Measurements from ENCODE around the gene POLE. TPM values are rescaled to one million over a fixed set of nuclear protein-coding genes. Genes with fewer than 3 reads are reported as not detected.

The POLE gene
- total RNA-seq, 4 donors from 2014 or later = 25.8 to 66.0 (median 36.9) TPM

DNA sequence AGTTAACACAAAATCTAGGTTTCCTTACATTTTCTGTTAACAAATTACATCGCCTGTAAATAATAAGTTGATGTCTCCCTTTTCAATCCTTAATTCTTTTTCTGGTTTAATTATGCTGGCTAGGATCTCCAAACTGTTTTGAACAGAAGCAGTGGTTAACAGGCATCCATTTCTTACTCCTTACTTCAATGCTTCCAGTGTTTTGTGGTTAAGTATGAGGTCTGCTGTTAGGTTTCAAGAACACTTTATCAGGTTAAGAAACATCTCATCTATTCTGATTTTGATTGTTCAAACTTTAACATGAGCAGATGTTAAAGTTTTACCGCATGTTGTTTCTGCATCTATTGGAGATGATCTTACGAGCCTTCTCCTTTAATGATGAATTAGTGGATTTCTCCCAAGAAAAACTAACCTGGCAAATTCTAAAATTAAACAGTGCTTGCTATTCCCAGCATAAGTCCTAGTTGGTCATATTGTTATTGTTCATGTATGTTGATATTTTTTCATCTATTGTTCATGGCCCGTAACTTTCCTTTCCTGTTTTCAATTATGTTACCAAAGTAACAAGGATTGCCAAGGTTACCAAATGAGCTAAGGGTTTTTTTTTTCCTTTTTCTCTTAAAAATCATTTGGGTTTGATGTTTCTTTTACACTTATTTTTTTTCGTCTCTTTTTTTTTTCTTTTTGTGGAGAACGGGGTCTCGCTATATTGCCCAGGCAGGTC lies 33.4 kb downstream of the POLE start:
- 76 to 78% methylated on average over 7 of the region's 7 CpGs for WGBS, 2 donors
- intact Hi-C loops (cut with DNase I; ENCODE audit: low total_unique reads) = no loop called here
- DNase-seq (ENCODE audit: low spot score in 2 of 2) = no peak
- no peak for TF ChIP-seq POLR2A (IDR thresholded peaks at IDR 0.05)
- TF ChIP-seq, protein P1, sequence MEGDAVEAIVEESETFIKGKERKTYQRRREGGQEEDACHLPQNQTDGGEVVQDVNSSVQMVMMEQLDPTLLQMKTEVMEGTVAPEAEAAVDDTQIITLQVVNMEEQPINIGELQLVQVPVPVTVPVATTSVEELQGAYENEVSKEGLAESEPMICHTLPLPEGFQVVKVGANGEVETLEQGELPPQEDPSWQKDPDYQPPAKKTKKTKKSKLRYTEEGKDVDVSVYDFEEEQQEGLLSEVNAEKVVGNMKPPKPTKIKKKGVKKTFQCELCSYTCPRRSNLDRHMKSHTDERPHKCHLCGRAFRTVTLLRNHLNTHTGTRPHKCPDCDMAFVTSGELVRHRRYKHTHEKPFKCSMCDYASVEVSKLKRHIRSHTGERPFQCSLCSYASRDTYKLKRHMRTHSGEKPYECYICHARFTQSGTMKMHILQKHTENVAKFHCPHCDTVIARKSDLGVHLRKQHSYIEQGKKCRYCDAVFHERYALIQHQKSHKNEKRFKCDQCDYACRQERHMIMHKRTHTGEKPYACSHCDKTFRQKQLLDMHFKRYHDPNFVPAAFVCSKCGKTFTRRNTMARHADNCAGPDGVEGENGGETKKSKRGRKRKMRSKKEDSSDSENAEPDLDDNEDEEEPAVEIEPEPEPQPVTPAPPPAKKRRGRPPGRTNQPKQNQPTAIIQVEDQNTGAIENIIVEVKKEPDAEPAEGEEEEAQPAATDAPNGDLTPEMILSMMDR (IDR thresholded peaks at IDR 0.05) = no peak
- H3K4me3 ChIP-seq (ENCODE audit: low read depth, poor library complexity, severe bottlenecking) = no peak overlapping the region

DNA sequence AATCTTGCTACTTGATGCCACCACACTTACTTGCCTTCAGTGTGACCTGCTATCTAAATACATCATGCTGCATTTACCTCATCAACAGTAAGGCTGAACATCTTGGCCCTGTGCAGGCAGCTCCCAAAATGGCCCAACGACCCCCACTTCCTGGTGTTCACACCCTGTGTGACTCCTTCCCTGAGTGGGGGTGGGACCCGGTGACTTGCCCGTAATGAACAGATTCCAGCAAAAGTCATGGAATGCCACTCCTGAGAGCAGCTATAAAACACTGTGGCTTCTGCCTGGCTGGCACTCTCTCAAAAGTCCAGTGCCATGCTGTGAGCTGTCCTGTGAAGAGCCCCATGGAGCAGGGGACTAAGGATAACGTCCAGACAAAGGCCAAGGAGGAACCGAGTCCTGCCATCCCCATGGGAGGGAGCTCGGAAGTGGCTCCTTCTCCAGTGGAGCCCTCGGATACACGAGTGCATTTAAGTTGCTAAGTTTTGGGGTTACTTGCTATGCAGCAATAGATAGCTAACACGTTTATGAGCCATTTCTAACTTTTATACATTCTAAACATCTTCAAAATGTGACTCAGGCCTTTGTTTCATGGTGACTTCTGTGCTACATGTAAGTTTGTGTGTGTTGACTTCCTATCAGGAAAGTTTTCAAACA lies 35.6 kb downstream of the POLE start:
- DNase-seq (ENCODE audit: low spot score in 2 of 2) = no peak
- H3K4me3 ChIP-seq (ENCODE audit: low read depth, poor library complexity, severe bottlenecking) = no peak overlapping the region
- TF ChIP-seq, protein P1 (IDR thresholded peaks at IDR 0.05) = no peak
- no peak for TF ChIP-seq POLR2A (IDR thresholded peaks at IDR 0.05)
- 82 to 88% methylated on average over 9 of the region's 9 CpGs for WGBS, 2 donors
- intact Hi-C loops (cut with DNase I; ENCODE audit: low total_unique reads) = no loop called here

DNA sequence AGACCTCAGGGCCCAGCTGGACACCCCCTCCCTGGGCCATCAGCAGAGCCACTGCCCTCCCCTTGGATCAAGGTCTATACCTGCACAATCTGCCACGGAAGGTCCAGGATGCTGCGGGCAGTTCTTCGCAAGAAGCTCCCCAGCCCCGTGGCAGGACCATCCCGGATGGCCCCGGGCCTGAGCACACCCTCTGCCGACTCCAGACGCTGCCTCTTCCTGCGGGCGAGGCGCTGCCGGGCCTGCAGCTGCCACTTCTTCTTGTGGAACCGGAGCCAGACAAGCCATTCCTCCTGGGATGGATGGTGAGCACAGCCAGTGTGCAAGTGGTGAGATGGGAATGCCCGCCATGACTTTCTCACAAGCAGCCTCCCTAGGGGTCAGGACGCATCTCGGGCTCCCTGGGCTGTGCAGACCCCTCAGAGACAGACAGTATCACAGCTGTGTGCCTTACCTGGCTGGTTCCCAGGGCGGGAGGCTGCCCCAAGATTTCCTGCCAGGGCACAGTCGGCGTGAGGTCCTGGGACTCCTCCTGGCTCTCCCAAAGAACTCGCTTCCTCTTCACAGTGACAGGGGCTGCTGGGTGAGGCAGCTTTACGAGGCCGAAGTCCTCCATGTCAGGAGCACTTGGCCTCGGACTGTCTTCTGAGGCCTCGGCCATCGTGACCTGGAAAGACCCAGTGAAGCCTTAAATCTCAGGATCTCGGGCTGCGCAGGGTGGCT lies 37.8 kb downstream of the POLE start:
- intact Hi-C loops (cut with DNase I; ENCODE audit: low total_unique reads) = no loop called here
- no peak for TF ChIP-seq POLR2A (IDR thresholded peaks at IDR 0.05)
- TF ChIP-seq, protein P1 (IDR thresholded peaks at IDR 0.05) = no peak
- no peak for DNase-seq (ENCODE audit: low spot score in 2 of 2)
- H3K4me3 ChIP-seq (ENCODE audit: low read depth, poor library complexity, severe bottlenecking) = no peak overlapping the region
- WGBS, 2 donors = 92 to 93% methylated on average over 20 to 23 of the region's 27 CpGs

DNA sequence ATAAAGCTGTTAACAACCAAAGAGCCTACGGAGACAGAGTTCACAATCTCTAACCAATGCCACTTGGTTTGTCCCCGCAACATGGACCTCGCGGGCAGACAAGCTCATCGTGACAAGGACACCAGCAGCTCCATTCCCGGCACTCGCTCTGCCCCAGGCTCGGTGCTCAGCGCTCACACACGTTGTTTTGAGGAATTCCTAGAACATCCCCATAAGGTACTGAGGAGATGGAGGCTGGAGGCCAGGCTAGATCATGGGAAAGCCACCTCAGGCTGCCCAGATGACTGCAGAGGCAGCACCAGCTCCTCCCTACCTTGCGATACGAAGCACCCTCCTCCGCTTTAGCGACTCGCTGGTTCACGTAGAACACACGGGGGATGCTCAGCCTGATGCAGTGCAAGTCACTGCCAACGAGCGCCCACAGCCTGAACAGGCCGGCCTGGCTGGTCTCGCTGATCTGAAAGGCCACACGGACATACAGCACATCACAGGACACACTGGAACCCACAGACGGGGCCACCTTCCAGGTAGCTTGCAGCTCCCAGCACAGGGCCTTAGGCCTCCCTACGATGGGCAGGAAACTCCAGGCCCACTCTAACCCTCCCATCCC lies 38.4 kb downstream of the POLE start:
- DNase-seq (ENCODE audit: low spot score in 2 of 2) = no peak
- no peak overlapping the region for H3K4me3 ChIP-seq (ENCODE audit: low read depth, poor library complexity, severe bottlenecking)
- intact Hi-C loops (cut with DNase I; ENCODE audit: low total_unique reads) = no loop called here
- WGBS, 2 donors = 93 to 94% methylated on average over 24 of the region's 24 CpGs
- no peak for TF ChIP-seq POLR2A (IDR thresholded peaks at IDR 0.05)
- TF ChIP-seq, protein P1 (IDR thresholded peaks at IDR 0.05) = no peak

DNA sequence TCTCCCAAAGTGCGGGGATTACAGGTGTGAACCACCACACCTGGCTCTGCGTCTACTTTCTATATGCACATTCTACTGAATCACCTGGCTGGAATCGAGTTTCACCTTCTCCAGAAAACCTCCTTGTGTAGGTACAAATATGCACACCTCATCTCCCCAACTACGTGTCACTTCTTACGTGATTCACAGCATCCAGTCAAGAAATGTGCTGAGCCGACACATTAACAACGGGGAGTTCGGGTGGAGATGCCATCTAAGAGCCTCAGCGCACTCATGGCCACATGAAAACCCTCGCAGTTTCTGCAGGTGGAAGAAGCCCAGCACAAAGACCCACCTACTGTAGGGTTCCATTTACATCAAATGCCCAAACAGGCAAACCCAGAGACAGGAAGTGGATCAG lies 39.3 kb downstream of the POLE start:
- intact Hi-C loops (cut with DNase I; ENCODE audit: low total_unique reads) = no loop called here
- TF ChIP-seq, protein P1 (IDR thresholded peaks at IDR 0.05) = no peak
- TF ChIP-seq POLR2A (IDR thresholded peaks at IDR 0.05) = no peak
- DNase-seq (ENCODE audit: low spot score in 2 of 2) = no peak
- no peak overlapping the region for H3K4me3 ChIP-seq (ENCODE audit: low read depth, poor library complexity, severe bottlenecking)
- WGBS, 2 donors = 91 to 95% methylated on average over 10 of the region's 10 CpGs

Measured in lower leg skin (tissue), 4 donors.